ENCODE results near the gene EXOSC9.
A peak's percentile ranks its signal among the peaks of the same experiment; 100 is the strongest.

The EXOSC9 gene

DNA sequence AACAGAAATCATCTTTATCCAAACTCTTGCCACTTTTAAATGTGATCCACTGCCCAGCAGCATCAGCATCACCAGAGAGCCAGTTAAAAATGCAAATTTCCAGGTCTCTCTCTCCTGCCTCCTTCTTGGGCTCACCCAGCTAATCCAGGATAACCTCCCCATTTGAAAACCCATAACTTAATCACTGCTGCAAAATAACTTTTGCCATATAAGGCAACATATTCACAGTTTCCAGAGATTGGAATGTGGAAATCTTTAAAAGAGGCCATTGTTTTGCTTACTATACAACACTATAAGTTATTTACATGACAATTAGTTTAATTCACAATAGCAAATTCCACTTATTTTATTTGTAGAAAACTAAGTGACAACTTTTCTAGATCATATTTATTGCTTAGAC lies 4.8 kb upstream of the EXOSC9 start:
- H3K27me3 Mint-ChIP-seq (ENCODE audit: low read depth): no peaks in the 10 kb centered on the region
- H3K4me3 Mint-ChIP-seq: no peak overlapping the region
- H3K36me3 Mint-ChIP-seq (ENCODE audit: low read depth): no peaks in the 10 kb centered on the region
- peaks cover 32% of the 10 kb centered on the region for H3K4me1 Mint-ChIP-seq
- H3K9me3 Mint-ChIP-seq: no peaks in the 10 kb centered on the region
- TF ChIP-seq, protein P1, sequence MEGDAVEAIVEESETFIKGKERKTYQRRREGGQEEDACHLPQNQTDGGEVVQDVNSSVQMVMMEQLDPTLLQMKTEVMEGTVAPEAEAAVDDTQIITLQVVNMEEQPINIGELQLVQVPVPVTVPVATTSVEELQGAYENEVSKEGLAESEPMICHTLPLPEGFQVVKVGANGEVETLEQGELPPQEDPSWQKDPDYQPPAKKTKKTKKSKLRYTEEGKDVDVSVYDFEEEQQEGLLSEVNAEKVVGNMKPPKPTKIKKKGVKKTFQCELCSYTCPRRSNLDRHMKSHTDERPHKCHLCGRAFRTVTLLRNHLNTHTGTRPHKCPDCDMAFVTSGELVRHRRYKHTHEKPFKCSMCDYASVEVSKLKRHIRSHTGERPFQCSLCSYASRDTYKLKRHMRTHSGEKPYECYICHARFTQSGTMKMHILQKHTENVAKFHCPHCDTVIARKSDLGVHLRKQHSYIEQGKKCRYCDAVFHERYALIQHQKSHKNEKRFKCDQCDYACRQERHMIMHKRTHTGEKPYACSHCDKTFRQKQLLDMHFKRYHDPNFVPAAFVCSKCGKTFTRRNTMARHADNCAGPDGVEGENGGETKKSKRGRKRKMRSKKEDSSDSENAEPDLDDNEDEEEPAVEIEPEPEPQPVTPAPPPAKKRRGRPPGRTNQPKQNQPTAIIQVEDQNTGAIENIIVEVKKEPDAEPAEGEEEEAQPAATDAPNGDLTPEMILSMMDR (IDR thresholded peaks at IDR 0.05; ENCODE audit: unreplicated experiment in 3 of 3): no peak
- H3K27ac Mint-ChIP-seq: peak overlapping the region in 2 of 3 experiments; percentile 34 to 67

DNA sequence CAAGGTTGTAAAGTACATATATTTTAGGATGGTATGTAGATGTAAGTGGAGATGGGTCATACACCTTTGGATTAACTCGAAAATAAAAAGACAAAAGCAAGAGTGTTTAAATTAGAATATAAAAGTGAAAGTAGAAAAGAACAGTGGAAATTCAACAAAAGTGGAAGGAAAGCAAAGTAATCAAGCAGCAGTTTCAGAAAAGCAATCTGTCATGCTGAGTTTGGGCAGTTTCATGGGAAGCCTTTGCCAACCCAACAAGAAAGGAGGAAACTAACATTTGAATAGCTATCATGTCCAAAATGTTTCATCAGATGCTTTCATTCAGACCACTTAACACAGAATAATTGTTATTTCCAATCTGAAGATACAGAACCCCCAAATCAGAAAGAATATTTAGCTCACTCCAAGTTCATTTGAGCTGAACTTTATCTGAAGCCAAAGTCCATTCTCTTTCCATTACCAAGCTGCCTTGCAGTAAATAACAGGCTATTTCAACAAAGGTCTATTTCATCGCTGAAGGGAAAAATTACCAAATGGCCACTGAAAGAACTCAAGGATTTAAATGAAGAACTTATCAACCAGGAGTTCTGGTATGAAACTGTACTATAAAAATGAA lies 1.8 kb upstream of the EXOSC9 start:
- Mint-ChIP-seq H3K4me3 (peak overlapping the region; percentile 40 to 92 (median 88)), H3K27me3 (ENCODE audit: low read depth) (no peaks in the 10 kb centered on the region), H3K4me1 (peaks cover 37% of the 10 kb centered on the region), H3K9me3 (no peaks in the 10 kb centered on the region), H3K36me3 (ENCODE audit: low read depth) (peaks cover 6% of the 10 kb centered on the region), H3K27ac (peak overlapping the region in 2 of 3 experiments; percentile 96 to 99)
- TF ChIP-seq, protein P1 (IDR thresholded peaks at IDR 0.05; ENCODE audit: unreplicated experiment in 3 of 3): no peak

DNA sequence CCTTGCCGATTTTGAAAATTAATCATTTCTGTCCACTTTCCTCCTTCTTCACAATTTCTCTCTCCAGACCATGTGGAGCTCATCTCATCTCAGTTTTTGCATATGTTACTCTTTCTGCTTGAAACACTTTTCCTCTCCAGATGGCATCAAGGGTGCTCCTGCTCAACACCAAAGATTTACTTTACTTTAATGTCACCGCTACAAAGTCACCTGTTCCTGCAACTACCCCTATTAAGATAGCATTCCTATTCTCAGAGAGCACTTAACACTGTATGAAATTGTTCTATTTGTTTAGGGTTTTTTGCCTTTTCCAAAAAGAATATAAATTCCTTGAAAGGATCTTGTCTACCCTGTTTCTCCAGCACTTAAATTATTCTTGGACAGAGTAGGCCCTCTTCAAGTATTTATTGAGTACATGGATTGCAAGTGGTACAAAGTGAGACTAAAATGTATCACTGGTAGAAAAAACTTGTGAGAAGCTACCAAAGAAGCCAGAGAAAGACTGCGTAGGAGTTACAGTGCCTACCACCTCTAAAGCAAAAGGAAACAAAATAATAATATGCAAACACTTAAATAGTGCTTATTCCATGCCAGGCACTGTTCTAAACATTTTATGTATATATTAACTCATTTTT lies 1.1 kb upstream of the EXOSC9 start:
- Mint-ChIP-seq H3K4me3 (peak overlapping the region; percentile 88 to 93 (median 92)), H3K36me3 (ENCODE audit: low read depth) (peaks cover 11% of the 10 kb centered on the region), H3K27ac (peak overlapping the region; percentile 96 to 99 (median 97)), H3K4me1 (peaks cover 31% of the 10 kb centered on the region), H3K9me3 (no peaks in the 10 kb centered on the region), H3K27me3 (ENCODE audit: low read depth) (no peaks in the 10 kb centered on the region)
- TF ChIP-seq, protein P1 (IDR thresholded peaks at IDR 0.05; ENCODE audit: unreplicated experiment in 3 of 3): no peak

GRCh38 chr4:121800638-121800960 lies 524 bp upstream of the EXOSC9 start:
- H3K36me3 Mint-ChIP-seq (ENCODE audit: low read depth): peaks cover 18% of the 10 kb centered on the region
- H3K9me3 Mint-ChIP-seq: no peaks in the 10 kb centered on the region
- H3K4me1 Mint-ChIP-seq: peaks cover 25% of the 10 kb centered on the region
- TF ChIP-seq, protein P1 (IDR thresholded peaks at IDR 0.05; ENCODE audit: unreplicated experiment in 3 of 3): no peak
- H3K4me3 Mint-ChIP-seq: peak overlapping the region; percentile 88 to 93 (median 92)
- no peaks in the 10 kb centered on the region for H3K27me3 Mint-ChIP-seq (ENCODE audit: low read depth)
- peak overlapping the region; percentile 96 to 99 (median 97) for H3K27ac Mint-ChIP-seq

DNA sequence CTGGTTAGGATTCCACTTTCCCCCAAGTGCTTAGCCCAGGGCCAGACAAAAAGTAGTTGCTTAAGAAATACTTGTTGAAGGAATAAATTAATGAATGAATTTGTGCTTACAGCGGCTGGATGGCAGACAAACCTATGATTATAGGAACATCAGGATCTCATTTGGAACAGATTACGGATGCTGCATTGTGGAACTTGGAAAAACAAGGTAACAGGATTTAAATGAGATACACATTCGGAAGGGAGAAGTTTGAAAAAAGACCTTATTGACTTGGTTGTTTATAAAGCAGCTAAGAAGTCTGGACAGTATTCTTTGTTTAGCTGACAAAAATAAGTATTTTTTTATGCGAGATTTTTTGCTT lies 572 bp downstream of the EXOSC9 start:
- Mint-ChIP-seq H3K4me3 (peak overlapping the region; percentile 88 to 93 (median 92)), H3K4me1 (peaks cover 17% of the 10 kb centered on the region), H3K36me3 (ENCODE audit: low read depth) (peaks cover 24% of the 10 kb centered on the region), H3K9me3 (no peaks in the 10 kb centered on the region), H3K27me3 (ENCODE audit: low read depth) (no peaks in the 10 kb centered on the region), H3K27ac (peak overlapping the region; percentile 96 to 99 (median 97))
- TF ChIP-seq, protein P1 (IDR thresholded peaks at IDR 0.05; ENCODE audit: unreplicated experiment in 3 of 3): no peak

GRCh38 chr4:121806411-121806810 lies 5.3 kb downstream of the EXOSC9 start:
- Mint-ChIP-seq H3K9me3 (no peaks in the 10 kb centered on the region), H3K4me1 (peaks cover 9% of the 10 kb centered on the region), H3K27ac (no peak overlapping the region), H3K27me3 (ENCODE audit: low read depth) (no peaks in the 10 kb centered on the region), H3K36me3 (ENCODE audit: low read depth) (peaks cover 46% of the 10 kb centered on the region), H3K4me3 (no peak overlapping the region)
- TF ChIP-seq, protein P1 (IDR thresholded peaks at IDR 0.05; ENCODE audit: unreplicated experiment in 3 of 3): no peak

Data from nephron (organoid).